Stimulated activated CD4-positive, alpha-beta T cell treated with anti-CD3 and anti-CD28 coated beads, Interleukin-15, amount 100 ng/mL, for 1 hour (primary cell): ENCODE measurements around the gene OLIG2.

Experiments
- DNase-seq, 2 donors: peaks; one replicate each; pipeline ENCODE4 v3.0.0-alpha.2; 2020; ENCODE audit warnings: low read depth in 1 of 2, low spot score in 1 of 2

OLIG2 gene

DNA sequence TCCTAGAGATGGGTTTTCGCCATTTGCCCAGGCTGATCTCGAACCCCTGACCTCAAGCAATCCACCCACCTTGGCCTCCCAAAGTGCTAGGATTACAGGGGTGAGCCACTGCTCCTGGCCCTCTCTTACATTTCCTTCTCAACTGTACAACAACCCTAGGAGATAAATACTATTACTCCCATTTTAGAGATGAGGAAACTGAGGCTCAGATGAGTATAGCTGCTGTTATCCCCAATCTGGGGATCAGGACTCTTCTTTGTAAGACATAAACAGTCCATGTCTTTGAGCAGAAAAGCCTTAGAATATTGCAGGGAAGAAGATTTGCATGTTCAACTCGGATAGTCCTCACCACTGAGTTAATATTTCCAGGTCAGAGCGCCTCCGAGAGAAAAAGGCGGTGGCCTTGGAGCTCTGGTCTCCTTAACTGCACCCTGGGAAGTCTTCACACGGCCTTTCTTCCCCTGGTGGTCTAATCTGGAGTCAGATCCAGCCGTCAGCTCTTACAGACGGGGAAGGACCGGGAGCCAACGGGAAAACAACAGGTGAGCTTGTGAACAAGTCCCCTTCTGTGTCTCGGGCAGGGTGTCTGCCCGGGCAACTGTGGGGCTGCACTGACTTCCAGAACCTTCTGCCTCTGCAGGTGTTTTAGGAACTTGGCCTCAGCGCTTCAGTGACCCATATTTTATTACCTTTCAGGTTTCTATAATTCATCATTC lies 38.3 kb downstream of the OLIG2 start:
- no peak for DNase-seq

DNA sequence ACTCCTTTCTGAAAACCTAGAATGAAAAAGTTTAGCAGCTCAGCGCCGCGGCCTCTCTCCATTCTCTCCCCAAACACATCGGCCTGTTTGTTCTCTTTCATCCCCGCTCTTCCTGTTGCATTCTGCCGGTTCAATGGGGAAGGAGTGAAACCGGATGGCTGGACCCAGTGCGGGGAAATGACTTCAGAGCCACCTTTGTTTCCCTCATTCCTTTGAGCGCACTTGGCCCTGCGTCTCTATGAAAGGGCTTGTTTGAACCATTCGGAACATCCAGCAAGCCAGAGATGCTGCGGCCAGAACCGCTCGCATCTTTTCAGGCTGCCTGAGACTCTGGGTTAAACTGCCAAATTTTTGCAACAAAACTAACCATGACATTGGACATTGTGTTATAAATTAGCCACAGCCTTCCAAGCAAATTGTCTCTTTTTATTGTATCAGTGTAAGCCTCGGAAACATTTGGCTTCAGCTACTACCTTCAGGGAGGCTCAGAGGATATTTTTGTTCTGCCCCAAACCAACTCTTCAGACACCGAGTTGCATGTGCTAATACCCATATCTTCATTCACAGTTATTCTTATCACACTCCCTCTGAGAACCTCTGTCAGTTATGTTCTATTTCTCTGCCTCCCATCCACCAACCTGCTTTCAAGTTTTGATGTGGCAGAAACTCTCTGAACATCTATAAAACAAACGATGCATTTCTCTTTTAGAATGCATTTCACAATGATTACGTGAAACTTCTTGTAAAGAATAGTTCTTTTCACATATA lies 39.1 kb downstream of the OLIG2 start:
- DNase-seq = no peak

DNA sequence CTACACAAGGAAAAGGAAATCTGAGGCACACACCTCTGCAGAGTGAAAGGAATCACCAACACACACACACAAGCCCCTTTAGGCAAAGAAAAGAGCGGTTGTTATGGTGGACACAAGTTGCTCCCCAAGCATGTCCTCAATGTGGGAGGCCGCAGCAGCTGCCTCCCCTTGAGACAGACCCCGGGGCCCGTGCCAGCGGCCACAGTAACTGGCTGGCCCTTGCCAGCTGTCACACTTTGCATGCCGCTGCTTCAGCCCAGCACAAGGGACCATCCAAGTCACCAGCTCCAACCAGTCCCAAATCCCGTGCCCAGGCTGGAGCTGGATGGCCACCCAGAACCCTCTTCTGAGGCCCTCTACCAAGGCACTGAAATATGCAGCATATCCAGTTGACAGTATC lies 41.3 kb downstream of the OLIG2 start:
- DNase-seq = no peak

DNA sequence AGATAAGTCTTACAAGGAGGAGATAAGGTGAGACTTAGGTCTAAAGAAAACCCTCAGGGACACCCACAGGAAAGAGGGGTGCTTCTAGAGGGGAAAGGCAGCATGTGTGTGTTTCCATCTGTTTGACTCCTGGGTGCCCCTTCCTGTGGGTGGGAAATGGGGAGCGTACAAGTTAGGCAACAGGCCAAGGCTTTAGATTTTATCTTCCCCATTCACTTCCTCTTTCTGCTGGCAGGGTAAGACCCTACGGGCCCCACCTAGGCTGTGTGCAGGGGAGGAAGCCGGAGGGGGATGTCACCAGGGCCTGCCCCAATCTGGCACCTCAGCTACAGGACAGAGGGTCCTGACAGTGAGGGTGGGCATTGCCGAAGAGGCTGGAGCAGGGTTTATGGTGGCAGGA lies 41.7 kb downstream of the OLIG2 start:
- no peak for DNase-seq

DNA sequence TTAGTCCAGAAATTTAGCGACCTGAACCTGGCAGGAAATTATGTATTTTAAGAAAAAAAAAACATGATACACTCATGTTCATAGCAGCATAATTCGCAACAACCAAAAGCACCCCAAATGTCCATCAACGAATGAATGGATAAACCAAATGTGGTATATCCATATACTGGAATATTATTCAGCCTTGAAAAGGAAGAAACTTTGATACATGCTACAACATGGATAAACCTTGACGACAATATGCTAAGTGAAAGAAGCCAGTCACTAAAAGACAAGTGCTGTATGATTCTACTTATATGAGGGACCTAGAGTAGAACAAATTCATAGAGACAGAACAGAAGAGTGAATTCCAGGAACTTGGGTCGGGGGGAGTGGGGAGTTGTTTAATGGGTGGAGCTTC lies 43.5 kb downstream of the OLIG2 start:
- no peak for DNase-seq

DNA sequence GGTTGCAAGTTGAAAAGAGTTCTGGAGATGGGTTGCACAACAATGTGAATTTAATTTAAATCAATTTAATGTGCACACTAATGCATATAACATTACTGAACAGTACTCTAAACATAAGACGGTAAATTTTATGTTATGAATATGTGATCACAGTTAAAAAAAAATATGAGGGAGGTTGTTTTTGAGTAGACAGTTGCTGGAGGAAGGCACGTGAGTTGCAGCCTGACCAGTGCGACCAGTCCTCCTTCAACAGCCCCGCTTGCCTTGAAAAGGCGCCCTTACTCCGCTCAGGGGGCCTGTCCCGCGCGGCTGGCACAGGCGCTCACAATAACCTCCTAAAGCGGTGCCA lies 43.9 kb downstream of the OLIG2 start:
- DNase-seq = no peak

DNA sequence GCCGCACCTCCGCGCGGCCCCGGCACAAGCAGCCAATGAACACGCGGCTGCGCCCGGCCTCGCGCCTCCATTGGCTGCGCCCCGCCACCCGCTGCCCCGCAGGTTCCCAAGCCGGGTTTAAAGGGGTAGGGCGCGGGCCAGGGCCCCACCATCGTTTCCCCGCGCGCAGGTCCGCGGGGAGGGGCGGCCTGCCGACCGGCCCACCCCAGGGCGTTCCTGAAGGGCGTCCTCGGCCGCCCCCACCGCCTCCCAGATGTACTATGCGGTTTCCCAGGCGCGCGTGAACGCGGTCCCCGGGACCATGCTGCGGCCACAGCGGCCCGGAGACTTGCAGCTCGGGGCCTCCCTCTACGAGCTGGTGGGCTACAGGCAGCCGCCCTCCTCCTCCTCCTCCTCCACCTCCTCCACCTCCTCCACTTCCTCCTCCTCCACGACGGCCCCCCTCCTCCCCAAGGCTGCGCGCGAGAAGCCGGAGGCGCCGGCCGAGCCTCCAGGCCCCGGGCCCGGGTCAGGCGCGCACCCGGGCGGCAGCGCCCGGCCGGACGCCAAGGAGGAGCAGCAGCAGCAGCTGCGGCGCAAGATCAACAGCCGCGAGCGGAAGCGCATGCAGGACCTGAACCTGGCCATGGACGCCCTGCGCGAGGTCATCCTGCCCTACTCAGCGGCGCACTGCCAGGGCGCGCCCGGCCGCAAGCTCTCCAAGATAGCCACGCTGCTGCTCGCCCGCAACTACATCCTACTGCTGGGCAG lies 44.4 kb downstream of the OLIG2 start, which contains the start of gene OLIG1:
Gene OLIG1 (plus strand): TSS at position 148 of the 750 bp plus-strand sequence. CDS start 106 bp downstream, at position 254.
- DNase-seq = peak in 1 of 2 donors; percentile 36

DNA sequence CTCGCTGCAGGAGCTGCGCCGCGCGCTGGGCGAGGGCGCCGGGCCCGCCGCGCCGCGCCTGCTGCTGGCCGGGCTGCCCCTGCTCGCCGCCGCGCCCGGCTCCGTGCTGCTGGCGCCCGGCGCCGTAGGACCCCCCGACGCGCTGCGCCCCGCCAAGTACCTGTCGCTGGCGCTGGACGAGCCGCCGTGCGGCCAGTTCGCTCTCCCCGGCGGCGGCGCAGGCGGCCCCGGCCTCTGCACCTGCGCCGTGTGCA lies 44.9 kb downstream of the OLIG2 start:
- no peak for DNase-seq

DNA sequence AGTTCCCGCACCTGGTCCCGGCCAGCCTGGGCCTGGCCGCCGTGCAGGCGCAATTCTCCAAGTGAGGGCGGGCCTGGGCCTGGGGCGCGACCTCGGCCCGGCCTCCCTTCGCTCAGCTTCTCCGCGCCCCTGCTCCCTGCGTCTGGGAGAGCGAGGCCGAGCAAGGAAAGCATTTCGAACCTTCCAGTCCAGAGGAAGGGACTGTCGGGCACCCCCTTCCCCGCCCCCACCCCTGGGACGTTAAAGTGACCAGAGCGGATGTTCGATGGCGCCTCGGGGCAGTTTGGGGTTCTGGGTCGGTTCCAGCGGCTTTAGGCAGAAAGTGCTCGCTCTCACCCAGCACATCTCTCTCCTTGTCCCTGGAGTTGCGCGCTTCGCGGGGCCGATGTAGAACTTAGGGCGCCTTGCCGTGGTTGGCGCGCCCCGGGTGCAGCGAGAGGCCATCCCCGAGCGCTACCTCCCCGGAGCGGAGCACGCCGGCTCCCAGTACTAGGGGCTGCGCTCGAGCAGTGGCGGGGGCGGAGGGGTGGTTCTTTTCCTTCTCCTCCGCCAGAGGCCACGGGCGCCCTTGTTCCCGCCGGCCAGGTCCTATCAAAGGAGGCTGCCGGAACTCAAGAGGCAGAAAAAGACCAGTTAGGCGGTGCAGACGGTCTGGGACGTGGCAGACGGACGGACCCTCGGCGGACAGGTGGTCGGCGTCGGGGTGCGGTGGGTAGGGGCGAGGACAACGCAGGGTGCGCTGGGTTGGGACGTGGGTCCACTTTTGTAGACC lies 45.4 kb downstream of the OLIG2 start:
- peak in 1 of 2 donors; percentile 8 for DNase-seq

DNA sequence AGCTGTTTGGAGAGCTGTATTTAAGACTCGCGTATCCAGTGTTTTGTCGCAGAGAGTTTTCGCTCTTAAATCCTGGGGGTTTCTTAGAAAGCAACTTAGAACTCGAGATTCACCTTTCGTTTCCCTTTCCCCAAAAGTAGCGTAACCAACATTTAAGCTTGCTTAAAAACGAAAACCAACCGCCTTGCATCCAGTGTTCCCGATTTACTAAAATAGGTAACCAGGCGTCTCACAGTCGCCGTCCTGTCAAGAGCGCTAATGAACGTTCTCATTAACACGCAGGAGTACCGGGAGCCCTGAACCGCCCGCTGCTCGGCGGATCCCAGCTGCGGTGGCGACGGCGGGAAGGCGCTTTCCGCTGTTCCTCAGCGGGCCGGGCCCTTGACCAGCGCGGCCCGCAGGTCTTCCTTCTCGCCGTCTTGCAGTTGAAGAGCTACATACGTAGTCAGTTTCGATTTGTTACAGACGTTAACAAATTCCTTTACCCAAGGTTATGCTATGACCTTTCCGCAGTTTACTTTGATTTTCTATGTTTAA lies 46.1 kb downstream of the OLIG2 start:
- no peak for DNase-seq

DNA sequence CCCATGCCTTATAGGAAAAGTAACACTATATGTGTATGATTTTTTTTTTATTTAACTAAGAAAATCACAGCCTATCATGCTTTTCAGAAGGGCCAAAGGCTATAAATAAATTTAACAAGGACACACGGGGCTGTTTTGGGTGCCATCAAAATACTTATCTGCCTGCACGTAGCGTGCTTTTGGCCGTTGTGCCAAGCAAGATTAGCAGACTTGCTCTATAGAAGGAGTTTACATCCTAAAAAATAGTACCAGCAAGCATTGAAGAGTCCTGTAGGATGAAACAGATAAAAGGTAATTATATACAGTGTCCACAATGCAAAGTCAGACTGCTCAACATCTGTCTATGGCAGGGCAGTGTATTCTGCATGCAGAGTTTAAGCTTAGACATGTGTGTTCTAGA lies 47.9 kb downstream of the OLIG2 start:
- DNase-seq = no peak

DNA sequence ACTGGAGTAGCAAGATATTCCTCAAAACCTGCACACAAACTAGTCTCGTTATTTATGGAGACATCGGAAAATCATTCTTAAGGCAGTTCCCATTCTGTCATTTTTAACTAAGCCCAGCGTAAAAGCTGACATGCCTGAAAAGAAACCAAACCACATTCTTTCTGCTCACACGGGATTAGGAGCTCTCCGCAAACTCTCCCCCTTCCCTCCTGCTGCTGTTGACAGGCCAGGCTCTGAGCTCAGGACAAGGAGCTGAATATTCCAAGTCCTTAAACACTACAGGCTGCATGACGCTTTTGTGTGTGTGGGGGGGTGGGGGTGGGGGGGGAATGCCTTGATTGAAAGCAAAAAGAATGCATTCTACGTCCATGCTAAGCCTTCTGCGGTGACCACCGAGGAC lies 49.4 kb downstream of the OLIG2 start:
- no peak for DNase-seq

DNA sequence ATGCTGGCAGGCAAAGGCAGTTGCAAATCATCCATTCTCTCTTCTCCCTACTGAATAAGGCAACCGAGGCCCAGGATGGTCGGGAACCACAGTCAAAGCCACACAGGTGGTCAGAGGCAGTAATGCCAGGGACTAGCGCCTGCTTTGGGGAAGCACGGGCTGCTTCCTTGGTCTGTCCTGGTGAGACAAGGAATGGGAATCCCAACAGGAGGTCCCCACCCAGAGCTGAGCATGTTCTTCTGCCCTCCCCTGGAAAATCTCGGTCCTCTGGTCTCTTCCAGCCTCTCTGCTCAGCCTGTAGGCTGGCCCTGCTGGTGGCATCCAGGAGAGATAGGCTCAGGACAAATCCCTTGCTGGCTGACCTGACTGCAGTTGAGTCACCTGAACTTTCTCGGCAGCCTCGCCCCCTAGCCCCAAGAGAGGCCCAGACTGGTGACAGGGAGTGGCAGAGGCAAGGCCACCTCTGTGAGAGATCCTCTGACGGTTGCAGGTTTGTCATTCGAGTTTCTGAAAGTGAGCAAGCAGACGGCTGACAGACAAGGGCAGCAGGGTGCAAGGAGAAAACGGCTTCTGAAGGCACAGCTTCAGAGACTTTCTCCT lies 50.0 kb downstream of the OLIG2 start:
- no peak for DNase-seq

DNA sequence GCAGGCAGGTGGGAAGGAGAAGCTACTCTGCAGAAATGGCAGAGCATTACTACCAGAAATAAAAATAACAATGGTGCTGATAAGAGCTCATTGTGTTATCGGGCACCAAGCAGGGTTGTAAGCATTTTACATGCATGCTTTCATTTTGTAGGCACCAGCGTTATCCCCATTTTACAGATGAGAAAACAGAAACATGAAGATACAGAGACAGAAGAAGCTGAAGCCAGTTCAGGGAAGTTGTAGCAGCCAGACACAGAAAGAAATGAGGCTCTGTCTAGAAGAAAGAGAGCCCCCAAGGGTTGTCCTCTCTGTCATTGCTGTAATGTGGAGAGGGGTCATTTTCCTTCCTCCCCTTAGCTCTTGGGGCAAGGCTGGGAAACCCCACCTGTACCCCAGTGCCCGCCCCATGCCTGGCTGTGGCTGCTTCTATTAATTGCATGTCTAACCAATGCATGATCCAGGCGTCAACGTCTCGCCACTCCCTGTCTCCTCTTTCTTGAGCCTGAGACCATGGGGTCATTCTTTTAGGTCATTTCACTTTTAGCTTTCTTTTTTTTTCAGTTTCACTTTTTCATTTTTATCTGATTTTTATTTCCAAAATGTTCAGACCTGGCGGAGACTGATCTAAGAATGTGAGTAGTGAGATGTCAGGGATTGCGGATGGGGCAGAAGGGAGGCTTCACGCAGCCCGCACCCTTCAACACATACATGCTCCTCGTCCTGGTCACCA lies 51.0 kb downstream of the OLIG2 start:
- no peak for DNase-seq
